Midbrain (tissue), 1 donor: ENCODE results near the gene APH1B.

ENCODE experiments used
- DNase-seq: peaks from one replicate; lab custom pipeline; 2025; lab: John Stamatoyannopoulos, UW

APH1B gene

DNA sequence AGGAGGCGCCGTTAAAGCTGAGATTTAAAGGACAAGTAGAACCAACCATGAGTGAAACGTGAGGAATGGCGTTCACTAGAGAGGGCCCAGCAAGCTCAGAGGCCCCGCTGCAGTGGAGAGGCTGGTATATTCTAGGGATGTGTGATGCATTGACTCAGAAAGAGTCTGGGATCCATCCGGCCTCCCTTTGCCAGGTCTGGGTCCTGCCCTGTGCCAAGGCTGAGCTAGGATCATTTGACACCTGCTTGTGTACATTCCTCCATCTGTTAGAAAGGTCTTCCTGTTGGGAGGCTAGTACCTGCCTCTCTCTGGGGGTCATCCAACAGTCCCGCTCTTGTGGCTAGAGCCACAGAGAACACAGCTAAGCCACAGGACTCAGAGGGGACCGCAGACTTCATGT is 75.9 kb downstream of the APH1B start:
- no peak for DNase-seq

DNA sequence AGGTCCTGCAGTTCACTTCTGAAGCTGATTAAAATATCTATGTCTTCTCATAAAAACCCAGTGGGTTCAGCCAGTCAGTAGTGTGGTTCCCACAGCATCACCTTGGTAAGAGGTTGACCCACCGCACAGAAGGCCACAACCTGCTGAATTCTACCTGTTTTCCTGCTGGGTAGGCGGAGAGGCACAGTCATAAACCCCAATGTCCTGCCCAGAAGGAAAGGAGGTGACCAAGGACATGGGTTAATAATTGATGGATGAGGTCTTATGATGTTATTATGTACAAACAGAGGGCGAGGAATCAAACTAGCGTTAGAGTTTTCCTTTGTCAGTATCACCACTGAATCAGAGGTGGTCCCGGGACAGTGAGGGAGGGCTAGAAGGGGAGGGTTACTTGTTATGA is 76.5 kb downstream of the APH1B start:
- no peak for DNase-seq

DNA sequence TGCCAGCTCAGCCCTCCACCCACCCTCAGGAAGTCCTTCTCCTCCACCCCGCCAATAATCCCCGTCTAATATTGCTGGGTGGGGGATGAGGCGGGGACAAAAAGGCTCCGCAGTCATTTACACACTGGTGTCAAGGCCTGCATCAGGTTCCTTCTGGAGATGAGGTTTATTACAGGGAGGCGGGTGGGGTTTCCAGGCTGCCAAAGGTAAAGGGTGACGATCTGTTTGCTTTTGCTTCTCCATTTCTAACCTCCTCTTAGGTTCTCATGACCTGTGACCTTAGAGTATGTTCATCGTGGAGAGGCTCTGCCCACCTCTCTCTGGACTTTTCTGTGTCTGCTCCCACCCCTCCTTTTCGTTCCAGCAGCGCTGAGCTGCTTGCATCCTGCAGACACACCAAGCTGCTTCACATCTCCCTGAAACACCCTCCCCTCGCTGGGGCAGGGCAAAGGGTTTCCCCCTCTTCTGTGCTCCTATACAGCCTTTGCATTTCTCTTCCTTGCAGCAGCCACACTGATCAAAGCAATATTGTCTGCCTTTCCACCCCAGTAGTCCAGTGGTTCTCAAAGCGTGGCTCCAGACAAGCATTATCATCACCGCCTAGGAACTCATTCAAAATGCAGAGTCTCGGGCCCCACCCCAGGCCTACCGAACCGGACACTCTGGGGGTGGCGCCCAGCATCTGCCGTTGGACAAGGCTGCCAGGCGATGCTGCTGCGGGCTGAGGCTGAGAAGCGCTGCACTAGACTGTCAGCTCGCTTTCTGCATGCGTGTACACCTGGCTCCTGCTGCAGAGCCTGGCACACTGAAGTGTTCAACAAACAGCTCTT is 77.6 kb downstream of the APH1B start:
- no peak for DNase-seq

DNA sequence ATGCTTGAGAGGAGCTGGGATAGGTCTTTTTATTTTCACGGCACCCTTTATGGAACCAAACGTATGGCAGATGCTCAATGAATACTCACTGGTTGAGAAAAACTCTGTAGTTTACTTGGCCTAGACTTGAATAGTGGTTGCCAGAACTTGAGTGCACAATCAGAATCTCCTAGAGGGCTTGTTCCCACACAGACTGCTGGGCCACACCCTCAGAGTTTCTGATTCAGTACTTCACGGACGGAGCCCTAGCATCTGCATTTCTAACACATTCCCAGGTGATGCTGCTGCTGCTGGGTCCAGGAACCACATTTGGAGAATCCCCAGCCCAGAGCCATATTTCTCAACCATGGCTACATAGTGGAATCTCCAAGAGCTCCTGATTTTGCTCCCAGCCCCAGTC is 79.7 kb downstream of the APH1B start:
- no peak for DNase-seq

DNA sequence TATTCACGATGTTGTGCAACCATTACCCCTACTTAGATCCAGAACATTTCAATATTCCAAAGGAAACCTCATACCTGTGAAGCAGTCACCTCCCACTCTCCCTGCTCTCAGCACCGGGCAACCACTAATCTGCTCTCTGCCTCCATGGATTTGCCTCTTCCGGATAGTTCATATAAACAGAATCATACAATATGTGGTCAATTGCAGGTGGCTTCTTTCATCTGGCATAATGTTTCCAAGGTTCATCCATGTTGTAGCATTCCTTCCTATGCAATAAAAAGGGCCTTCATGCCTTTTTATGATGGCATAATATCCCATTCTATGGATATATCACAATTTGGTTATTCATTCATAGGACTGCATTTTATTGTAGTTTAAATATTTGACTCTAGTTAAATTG is 80.3 kb downstream of the APH1B start:
- DNase-seq: no peak

DNA sequence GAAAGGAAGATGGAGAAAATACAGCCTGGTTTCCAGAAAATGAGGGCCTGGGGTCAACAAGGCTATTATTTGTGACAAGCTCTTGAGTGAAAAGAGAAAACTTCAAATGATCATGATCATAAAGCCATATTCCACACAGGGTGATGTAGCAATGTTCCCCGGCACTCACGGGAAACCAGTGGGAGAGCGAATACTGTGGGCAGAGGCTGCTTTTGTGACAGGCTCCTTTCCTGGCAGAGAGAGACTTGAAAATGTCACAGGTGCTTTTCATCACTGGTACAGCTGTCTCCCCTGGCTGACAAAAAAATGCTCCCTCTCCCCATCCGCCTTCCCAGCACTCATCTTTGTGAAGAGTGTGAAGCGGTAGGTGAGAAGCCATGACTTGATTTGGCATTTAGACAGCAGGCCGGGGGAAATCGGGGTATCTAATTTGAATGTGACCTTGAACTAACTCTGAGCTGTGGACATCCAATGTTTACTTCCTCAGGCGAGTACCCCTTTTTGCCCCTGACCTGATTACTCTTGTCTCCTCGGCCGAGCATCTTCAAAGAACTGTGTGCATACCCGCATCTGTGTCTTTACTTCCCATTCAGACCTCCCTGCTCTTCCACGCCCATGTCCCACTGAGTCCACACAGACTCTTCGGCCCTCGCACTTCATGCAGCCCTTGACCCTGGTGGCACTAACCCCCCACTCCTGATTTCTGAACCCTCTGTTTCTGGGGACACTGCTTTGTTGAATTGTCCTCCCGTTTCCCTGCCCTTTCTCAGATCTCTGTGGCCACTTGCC is 81.0 kb downstream of the APH1B start:
- no peak for DNase-seq
